Hippocampal formation (tissue), 2 donors: ENCODE data around the gene NDST1.
A peak's percentile ranks its signal among the peaks of the same experiment; 100 is the strongest.

Experiments
- DNase-seq, 2 donors: peaks; one replicate each; lab custom pipeline; 2025; lab: John Stamatoyannopoulos, UW

The NDST1 gene

GRCh38 chr5:150489360-150490295 is 18.3 kb upstream of the NDST1 start:
- DNase-seq = peak in 1 of 2 donors; percentile 69

- DNase-seq = no peak
These were observed 17.6 kb upstream of the NDST1 start for GRCh38 chr5:150490296-150490669.

GRCh38 chr5:150490754-150491153 is 17.2 kb upstream of the NDST1 start:
- no peak for DNase-seq

GRCh38 chr5:150491876-150492275 is 16.1 kb upstream of the NDST1 start:
- no peak for DNase-seq

GRCh38 chr5:150492621-150493020 is 15.3 kb upstream of the NDST1 start:
- no peak for DNase-seq

GRCh38 chr5:150496098-150496497 is 11.8 kb upstream of the NDST1 start:
- no peak for DNase-seq

- no peak for DNase-seq
These were observed 11.4 kb upstream of the NDST1 start for GRCh38 chr5:150496534-150496933.

GRCh38 chr5:150497274-150497988 is 10.5 kb upstream of the NDST1 start:
- peak; percentile 56 to 58 for DNase-seq

GRCh38 chr5:150497989-150498317 is 10.0 kb upstream of the NDST1 start:
- DNase-seq = no peak

GRCh38 chr5:150498501-150498900 is 9.4 kb upstream of the NDST1 start:
- DNase-seq = peak in 1 of 2 donors; percentile 52

GRCh38 chr5:150498971-150499370 is 9.0 kb upstream of the NDST1 start:
- DNase-seq = no peak

GRCh38 chr5:150499437-150499956 is 8.4 kb upstream of the NDST1 start:
- DNase-seq = no peak

- no peak for DNase-seq
These were observed 7.5 kb upstream of the NDST1 start for GRCh38 chr5:150500328-150500841.

- DNase-seq = peak; percentile 52 to 89
These were observed 7.0 kb upstream of the NDST1 start for GRCh38 chr5:150500905-150501304.

- no peak for DNase-seq
These were observed 5.8 kb upstream of the NDST1 start for GRCh38 chr5:150502106-150502505.

GRCh38 chr5:150502847-150503246 is 5.1 kb upstream of the NDST1 start:
- DNase-seq = no peak

GRCh38 chr5:150503386-150503785 is 4.5 kb upstream of the NDST1 start:
- DNase-seq = no peak

GRCh38 chr5:150503977-150504620 is 3.8 kb upstream of the NDST1 start:
- DNase-seq = peak; percentile 44 to 60

- no peak for DNase-seq
These were observed 2.9 kb upstream of the NDST1 start for GRCh38 chr5:150505041-150505511.

- DNase-seq = no peak
These were observed 2.1 kb upstream of the NDST1 start for GRCh38 chr5:150505816-150506215.

GRCh38 chr5:150506571-150507473 is 1.1 kb upstream of the NDST1 start:
- DNase-seq = no peak
